Activated CD4-positive, alpha-beta T cell treated with anti-CD3 and anti-CD28 coated beads, Interleukin-2, Interleukin-6, amounts not matched to agents 100 ng/mL and 50 ng/mL, durations not matched to agents 16 hours and 8 hours (primary cell): ENCODE measurements around the gene TBX20.
A peak's percentile ranks its signal among the peaks of the same experiment; 100 is the strongest.
"Not testable (repeated sequence)": the region's sequence is repeated elsewhere in the genome, so short reads cannot be mapped to it uniquely, and the experiment has no call there.

Experiments
- DNase-seq: peaks from one replicate; pipeline ENCODE4 v3.0.0-alpha.2; 2020

Gene TBX20

GRCh38 chr7:35215063-35215462 is 38.8 kb downstream of the TBX20 start:
- not testable (repeated sequence) for DNase-seq

GRCh38 chr7:35206924-35207323 is 47.0 kb downstream of the TBX20 start:
- DNase-seq = not testable (repeated sequence)

GRCh38 chr7:35204850-35205249 is 49.0 kb downstream of the TBX20 start:
- DNase-seq = not testable (repeated sequence)

- not testable (repeated sequence) for DNase-seq
Observed at GRCh38 chr7:35204031-35204430, 49.9 kb downstream of the TBX20 start.

- DNase-seq = not testable (repeated sequence)
Observed at GRCh38 chr7:35202353-35202752, 51.5 kb downstream of the TBX20 start.

- DNase-seq = not testable (repeated sequence)
Observed at GRCh38 chr7:35200170-35200569, 53.7 kb downstream of the TBX20 start.

- not testable (repeated sequence) for DNase-seq
Observed at GRCh38 chr7:35198370-35199140, 55.3 kb downstream of the TBX20 start.

- DNase-seq = not testable (repeated sequence)
Observed at GRCh38 chr7:35191571-35191970, 62.3 kb downstream of the TBX20 start.

- DNase-seq = not testable (repeated sequence)
Observed at GRCh38 chr7:35190146-35190773, 63.6 kb downstream of the TBX20 start.

- not testable (repeated sequence) for DNase-seq
Observed at GRCh38 chr7:35186751-35187150, 67.1 kb downstream of the TBX20 start.

- DNase-seq = peak; percentile 3
Observed at GRCh38 chr7:35185908-35186731, 67.8 kb downstream of the TBX20 start.

- DNase-seq = not testable (repeated sequence)
Observed at GRCh38 chr7:35185578-35185907, 68.4 kb downstream of the TBX20 start.

GRCh38 chr7:35184961-35185360 is 68.9 kb downstream of the TBX20 start:
- not testable (repeated sequence) for DNase-seq

- DNase-seq = not testable (repeated sequence)
Observed at GRCh38 chr7:35183873-35184503, 69.9 kb downstream of the TBX20 start.

GRCh38 chr7:35180665-35181064 is 73.2 kb downstream of the TBX20 start:
- not testable (repeated sequence) for DNase-seq

GRCh38 chr7:35173176-35173575 is 80.7 kb downstream of the TBX20 start:
- DNase-seq = not testable (repeated sequence)

- DNase-seq = not testable (repeated sequence)
Observed at GRCh38 chr7:35172131-35172530, 81.8 kb downstream of the TBX20 start.

- DNase-seq = not testable (repeated sequence)
Observed at GRCh38 chr7:35167658-35168057, 86.2 kb downstream of the TBX20 start.

- not testable (repeated sequence) for DNase-seq
Observed at GRCh38 chr7:35167158-35167557, 86.7 kb downstream of the TBX20 start.

- DNase-seq = not testable (repeated sequence)
Observed at GRCh38 chr7:35161059-35161740, 92.7 kb downstream of the TBX20 start.
